ENCODE data around the gene SHLD1.
"Not testable (repeated sequence)": the region's sequence is repeated elsewhere in the genome, so short reads cannot be mapped to it uniquely, and the experiment has no call there.

SHLD1 gene, protein sequence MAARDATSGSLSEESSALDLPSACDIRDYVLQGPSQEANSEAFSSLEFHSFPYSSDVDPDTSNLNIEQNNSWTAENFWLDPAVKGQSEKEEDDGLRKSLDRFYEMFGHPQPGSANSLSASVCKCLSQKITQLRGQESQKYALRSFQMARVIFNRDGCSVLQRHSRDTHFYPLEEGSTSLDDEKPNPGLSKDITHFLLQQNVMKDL

DNA sequence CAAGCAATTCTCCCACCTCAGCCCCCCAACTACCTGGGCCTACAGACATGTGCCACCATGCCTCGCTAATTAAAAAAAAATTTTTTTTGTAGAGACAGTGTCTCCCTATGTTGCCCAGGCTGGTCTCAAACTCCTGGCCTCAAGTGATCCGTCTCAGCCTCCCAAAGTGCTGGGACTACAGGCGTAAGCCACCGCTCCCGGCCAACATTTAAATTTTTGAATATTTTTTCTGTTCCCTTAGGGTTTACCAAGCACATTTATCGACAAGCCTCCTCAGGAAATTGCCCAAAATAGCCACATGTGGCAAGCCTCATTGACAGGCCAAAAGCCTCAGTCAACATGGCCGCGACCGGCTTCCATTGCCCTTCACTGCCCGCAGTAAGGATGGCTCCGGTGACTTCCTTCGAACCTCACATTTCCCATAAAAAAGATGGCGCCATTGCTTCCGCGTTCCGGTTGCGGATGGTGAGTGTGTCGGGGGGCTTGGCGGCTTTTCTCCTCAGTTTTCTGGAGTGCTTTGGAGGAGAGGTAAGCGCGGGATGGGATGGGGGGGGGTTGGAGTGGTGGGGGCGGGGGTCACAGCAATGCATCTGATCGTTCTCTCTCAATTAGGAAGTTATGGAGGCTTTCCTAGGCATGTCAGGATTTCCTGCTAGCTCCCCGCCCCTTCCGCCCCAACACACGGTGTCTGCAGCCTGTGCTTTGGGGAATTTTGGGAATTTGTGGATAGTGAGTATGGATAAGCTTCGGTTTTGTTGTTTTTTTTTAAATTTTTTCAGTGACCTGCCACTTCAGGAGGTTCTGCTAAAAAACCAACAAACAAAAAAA lies at the start of gene SHLD1:
Gene SHLD1 (plus strand): TSS at position 450 of the 828 bp plus-strand sequence. CDS start 22,465 bp downstream, outside the sequence.
- peak; percentile 66 to 72 for DNase-seq (ENCODE audit: low read depth in 2 of 2)

DNA sequence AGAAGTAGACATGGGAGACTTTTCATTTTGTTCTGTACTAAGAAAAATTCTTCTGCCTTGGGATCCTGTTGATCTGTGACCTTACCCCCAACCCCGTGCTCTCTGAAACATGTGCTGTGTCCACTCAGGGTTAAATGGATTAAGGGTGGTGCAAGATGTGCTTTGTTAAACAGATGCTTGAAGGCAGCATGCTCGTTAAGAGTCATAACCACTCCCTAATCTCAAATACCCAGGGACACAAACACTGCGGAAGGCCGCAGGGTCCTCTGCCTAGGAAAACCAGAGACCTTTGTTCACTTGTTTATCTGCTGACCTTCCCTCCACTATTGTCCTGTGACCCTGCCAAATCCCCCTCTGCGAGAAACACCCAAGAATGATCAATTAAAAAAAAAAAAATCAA lies 47.9 kb upstream of the SHLD1 start:
- not testable (repeated sequence) for DNase-seq (ENCODE audit: low read depth in 2 of 2)

DNA sequence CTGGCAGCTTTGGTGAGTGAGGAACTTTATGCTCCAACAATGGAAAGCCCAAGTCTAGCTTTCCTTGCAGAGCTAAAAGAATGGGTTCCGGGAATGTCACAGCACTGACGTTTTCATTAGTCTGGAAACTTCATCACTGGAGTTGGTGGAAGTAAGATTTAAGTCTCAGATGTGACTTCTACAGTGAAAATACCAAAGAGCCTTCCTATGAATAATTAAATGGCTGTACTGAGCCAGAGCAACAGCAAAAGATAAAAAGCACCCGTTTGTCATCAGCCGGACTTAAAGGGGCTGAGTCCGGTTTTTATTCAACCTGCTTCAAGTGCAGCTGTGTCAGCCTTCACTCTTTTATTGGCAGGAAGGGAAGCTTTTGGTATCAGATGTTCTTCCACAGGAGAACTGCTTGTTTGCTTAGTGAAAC lies 46.5 kb upstream of the SHLD1 start:
- DNase-seq (ENCODE audit: low read depth in 2 of 2), result no peak

DNA sequence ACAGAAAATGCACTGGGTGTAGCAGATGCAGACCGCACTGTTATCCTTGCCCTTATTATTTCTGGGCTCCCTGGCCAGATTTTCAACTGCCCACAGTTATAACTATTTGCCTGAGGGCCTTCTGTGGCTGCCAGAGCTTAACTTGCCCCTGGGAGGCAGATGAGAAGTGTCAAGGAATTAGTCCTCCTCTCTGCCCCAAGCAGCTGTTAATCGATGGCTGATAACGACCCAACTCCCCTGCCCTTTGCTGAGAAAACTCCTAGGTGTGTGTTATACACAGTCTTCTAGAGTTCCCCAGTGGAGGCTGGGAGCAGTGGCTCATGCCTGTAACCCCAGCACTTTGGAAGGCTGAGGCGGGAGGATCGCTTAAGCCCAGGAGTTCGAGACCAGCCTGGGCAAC lies 44.4 kb upstream of the SHLD1 start:
- no peak for DNase-seq (ENCODE audit: low read depth in 2 of 2)

DNA sequence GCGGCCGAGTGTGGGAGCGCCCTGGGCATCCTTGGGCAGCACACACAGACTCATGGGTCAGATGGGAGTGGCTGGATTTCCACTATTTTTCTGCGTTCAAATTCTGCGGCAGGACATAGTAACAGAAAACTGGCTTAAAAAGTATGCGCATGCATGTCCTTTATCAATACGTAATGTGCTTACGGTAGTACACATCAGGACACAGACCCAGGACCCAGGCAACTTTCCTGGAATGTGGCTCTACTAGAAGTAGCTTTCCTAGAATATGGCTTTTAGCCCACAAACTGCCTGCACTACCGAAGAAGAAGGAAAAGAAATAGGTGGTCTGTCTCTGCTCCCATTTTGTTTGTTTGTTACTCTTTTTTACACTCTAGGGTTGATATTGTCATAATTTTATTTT lies 43.4 kb upstream of the SHLD1 start:
- no peak for DNase-seq (ENCODE audit: low read depth in 2 of 2)

DNA sequence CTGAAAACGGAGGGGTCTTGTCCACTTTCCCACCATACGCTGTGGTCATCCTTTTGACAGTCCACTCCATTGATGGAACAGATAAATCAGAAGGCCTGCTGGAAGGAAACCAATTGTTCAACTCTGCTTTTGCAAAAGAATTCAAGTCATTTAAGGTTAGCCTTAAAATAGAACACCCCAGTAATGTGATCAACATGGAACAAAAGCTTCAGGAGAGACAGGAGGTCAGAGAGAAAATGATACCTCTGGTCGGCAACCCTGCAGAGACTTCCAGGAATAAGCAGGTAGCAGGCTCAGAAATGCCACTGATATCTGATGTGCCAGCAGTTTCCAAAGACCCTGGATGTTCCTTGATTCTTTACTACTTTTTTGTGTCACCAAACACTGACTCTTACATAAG lies 39.6 kb upstream of the SHLD1 start:
- no peak for DNase-seq (ENCODE audit: low read depth in 2 of 2)

DNA sequence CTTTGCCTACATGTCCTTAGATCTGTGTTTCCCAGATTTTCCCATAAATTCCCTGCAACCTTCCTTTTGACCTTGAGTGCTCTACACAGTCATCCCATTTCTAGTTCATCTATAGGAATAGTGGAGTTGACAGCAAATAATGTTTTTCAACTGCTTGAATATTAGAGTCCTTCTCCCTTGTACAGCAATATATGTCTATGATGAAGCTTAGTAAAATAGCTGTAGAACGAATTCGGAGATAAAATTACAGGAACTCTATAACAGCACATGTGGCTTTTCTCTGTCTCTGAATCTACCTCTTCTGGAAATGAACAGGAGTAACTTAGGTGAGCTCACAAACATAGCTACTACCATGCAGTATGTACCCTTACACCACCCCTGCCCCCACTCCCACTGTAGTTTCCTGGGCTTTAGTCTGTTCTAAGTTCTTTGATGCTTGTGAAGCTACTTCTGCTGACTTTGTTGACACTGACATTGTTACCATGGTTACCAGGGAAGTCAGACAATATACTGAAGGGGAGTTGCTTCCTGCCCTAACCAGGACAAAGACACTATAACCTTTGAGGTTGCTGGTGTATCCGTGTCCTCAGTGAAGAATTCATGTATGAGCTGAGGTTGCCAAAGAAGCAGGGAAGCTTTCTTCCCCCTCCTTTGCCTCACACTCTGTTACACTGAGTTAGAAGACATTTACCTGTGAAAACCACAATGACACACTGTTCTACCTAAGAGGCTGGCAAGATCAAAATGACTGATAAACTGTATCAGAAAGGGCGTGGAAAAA lies 35.8 kb upstream of the SHLD1 start:
- DNase-seq (ENCODE audit: low read depth in 2 of 2), result peak in 1 of 2 donors; percentile 57

DNA sequence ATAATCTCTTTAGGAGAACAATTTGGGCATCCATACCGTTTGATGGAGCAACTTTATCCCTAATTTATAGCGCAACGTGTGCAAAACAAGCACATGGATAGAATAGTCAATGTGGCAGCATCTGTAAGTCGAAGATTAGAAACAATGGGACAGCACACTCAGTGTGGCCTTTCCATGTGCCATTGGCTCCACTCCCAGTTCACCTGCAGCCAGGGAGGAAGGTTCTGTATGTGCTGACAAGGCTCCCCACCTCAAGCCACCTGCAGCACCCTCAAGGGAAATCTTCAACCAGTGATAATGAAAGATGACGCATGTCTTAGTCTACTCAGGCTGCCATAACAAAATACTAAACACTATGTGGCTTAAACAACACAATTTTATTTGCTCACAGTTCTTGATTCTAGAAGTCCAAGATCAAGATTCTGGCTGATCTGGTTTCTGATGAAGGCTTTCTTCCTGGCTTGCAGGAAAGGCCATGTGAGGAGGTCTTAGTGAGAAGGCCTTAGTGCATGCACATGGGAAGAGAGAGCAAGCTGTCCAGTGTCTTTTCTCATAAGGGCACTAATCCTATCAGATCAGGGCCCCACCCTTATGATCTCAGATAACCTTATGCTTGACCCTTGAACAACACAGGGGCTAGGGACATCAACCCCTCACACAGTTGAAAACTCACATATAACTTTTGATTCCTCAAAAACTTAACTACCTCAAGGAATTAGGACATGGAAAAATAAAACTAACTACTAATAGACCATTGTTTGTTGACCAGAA lies 34.9 kb upstream of the SHLD1 start:
- no peak for DNase-seq (ENCODE audit: low read depth in 2 of 2)

DNA sequence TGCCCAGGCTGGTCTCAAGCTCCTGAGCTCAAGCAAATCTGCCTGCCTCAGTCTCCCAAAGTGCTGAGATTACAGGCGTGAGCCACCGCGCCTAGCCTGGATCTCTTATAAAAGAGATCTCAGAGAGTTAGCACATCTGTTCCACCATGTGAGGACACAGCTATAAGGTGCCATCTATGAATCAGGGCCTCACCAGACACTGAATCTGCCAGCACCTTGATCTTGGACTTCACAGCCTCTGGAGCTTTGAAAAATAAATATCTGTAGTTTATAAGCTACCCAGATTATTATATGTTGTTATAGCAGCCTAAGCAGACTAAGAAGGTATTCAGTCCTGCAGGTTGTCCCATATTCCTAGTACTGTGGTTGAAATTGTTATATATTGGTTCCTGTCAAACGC lies 33.2 kb upstream of the SHLD1 start:
- DNase-seq (ENCODE audit: low read depth in 2 of 2), result no peak

DNA sequence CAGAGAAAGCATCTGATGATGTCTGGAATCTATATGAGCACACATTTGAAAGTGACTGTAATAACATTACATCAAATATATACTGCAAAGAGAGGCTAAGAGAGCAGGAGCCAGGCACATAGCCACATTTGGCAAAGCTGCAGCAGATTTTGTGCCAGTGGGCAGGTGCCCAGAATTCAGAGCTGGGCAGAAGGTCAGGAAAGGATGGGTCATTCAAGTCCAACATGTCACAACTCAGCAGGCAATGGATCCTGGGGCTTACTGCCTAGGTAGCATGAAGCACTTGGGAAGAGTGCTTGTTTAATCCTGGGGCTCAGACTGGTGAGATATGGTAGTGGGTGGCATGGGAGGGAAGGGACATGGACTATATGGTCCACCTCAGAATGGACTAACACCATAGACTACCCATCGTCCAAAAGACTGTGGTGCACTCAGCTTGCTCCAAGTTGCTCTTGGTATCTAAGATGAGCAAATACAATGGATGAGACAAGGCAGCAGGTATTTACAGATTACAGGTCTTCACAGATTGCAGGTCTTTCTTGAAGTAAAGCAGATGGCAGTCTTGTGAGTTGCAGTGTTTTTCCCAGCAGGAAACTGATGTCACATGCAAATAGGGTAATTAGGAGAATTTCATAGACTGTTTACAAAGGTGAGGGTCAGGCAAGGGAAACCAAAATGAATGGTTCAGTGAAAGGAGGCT lies 31.2 kb upstream of the SHLD1 start:
- DNase-seq (ENCODE audit: low read depth in 2 of 2), result no peak

DNA sequence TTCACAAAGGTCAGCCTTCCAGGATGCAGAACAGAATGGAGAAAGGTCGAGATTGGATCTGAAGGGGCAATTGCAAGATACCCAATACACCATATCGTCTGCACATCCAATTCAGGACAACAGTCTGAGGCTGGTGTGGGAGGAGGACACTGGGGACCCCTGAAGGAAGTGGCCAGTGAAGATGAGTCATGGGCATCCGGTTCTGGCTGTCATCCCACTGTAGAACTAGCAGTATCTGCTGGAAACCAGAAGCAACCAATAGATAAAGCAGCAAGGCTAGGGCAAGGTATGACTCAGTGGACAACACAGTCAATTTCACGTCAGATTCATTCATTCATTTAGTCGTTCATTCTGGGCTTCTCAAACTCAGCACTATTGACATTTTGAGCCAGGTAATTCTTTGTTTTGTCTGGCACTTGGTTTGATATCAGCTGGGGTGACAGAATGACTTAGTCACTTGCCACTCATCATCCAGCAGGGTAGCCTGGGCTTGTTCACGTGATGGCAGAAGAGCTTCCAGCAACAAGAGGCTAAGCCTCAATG lies 30.3 kb upstream of the SHLD1 start:
- no peak for DNase-seq (ENCODE audit: low read depth in 2 of 2)

DNA sequence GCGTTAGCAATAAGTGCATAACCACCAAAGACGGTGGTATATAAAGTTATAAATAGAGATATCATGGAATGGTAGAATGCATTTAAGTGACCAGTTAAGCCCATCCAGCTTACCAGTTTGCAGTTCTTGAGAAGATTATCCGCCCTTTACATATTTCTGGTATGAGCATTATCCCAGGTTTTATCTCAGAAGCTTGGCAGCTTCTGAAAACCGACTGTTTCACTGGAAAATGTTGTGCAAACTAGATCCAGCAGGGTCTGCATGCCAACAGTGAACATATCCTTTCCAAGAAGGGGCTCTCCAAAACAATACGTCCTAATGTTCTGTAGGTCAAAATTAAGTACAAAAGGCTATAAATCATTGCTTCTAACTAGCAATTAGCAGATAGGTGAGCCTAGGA lies 29.5 kb upstream of the SHLD1 start:
- no peak for DNase-seq (ENCODE audit: low read depth in 2 of 2)

DNA sequence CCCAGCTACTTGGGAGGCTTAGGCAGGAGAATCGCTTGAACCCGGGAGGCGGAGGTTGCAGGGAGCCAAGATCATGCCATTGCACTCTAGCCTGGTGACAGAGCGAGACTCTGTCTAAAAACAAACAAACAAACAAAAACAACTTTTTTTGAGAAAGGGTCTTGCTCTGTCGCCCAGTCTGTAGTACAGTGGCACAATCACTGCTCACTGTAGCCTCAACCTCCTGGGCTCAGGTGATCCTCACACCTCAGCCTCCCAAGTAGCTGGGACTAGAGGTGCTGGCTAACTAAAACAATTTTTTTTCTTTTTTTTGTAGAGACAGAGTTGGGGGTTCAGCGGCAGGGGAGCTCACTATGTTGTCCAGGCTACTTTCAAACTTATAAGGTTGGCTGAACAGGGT lies 28.8 kb upstream of the SHLD1 start:
- not testable (repeated sequence) for DNase-seq (ENCODE audit: low read depth in 2 of 2)

DNA sequence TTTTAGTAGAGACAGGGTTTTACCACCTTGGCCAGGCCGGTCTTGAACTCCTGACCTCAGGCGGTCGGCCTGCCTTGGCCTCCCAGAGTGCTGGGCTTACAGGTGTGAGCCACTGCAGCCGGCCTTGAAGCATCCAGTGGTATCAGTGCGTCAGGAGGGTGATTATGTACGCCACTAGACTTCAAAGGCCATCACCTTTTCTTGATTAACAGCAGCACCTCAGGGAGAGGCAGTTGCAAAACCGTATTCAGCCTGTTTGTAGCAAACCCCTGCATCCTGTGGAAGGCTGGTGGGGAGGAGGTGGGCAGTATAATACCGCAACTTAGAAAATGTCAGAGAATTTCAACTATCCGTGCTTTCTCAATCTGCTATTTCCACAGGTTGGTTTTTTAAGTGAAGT lies 27.3 kb upstream of the SHLD1 start:
- DNase-seq (ENCODE audit: low read depth in 2 of 2), result no peak

DNA sequence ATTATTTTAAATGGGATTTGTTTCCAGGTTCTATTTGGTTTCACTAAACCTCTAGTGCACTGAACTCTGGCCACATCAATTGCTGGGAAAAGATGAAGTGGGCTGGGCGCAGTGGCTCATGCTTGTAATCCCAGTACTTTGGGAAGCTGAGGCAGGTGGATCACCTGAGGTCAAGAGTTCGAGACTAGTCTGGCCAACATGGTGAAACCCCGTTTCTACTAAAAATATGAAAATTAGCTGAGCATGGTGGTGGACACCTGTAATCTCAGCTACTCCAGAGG lies 25.1 kb upstream of the SHLD1 start:
- not testable (repeated sequence) for DNase-seq (ENCODE audit: low read depth in 2 of 2)

DNA sequence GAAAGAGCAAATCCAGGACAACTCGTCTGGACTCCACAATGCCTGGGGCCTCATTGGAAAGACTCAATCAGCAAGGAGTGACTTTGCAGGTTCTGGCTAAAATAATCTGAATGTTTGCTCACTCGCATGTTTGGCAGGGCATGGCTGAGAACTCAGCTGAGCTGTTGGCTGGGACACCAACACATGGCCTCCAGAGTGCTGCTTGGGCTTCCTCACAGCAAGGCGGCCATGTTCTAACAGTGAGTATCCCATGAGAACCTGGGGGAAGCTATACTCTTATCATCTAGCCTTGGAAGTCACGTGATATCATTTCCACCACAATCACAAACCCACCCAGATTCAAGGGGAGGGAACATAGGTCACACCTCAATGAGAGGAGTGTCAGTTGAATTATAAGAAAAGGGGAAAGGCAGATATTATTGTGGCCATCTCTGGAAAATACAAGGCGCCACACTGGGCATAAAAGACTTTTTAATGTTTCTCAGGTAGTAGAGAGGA lies 23.1 kb upstream of the SHLD1 start:
- DNase-seq (ENCODE audit: low read depth in 2 of 2), result no peak

DNA sequence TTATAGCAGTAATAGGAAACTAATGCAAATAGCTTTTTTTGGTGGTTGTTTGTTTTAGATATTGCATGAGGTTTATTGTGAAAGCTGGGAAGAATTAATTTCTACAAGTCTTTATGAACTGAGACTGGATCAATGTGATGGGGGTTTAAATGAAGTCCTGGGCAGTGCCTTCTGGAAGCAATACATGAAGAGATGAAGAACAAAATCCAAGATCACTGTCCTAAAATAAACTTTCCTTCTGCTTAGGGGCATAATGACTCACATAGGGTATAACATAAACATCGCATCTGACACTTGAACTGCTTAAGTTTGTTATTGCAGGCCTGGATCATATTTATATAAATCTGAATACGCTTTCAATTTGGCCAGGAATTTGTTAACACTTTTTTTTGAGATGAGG lies 20.9 kb upstream of the SHLD1 start:
- no peak for DNase-seq (ENCODE audit: low read depth in 2 of 2)

DNA sequence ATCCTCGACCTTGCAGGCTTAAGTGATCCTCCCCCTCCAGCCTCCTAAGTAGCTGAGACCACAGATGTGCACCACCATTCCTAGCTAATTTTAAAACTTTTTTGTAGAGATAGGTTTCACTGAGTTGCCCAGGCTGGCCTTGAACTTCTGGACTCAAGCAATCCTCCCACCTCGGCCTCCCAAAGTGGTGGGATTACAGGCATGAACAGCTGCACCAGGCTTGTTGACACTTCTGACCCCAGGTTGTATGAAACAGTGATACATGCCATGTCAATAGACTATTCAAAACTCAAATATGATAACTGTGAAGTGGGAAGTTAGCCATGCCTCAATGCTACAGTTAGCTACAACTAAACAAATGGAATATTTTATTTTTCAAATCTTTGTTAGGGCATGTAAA lies 20.1 kb upstream of the SHLD1 start:
- DNase-seq (ENCODE audit: low read depth in 2 of 2), result no peak

DNA sequence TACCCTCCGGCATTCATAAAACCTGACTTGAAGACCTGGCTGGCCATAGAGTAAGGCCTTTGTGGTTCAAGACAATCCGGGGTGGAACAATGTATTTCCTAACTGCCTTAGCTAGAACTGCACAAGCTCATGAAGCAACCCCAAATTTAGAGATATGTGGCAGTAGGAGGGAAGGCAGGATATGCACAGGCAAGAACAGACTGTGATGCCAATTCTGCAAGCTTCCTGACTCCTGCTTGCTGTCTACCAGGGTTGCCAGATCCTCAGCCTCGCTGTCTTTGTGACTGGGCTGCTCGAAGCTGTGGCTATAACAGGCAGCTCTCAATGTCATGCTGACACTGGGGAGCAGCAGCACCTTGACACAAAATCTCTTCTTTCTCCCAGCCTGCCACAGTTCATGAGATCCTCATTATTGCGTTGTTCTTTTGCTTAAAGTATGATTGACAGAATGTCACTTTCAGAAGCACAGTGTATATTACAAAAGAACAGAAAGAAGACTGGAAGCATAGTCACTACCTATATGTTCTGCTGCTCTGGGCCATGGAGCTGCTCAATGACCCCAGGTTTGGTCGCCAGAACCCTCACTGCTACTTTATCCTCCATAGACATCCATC lies 18.3 kb upstream of the SHLD1 start:
- no peak for DNase-seq (ENCODE audit: low read depth in 2 of 2)

DNA sequence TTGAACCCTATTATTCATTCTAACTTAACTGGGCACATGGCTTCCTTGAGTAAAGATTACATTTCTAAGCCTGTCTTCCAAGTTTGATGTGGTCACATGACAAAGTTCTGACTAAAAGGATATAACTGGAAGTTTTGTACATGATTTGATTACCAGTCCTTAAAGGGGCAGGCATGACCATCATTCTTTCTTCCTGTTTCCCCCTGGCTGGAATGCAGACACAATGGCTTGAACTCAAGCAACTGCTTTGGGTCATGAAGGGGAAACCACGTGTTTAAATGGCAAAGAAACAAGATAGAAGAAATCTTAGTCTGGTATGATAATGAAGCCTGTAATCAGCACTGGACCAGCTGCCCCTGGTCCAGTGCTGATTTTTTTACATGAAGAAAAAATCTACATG lies 15.6 kb upstream of the SHLD1 start:
- DNase-seq (ENCODE audit: low read depth in 2 of 2), result no peak

Data from stimulated activated CD4-positive, alpha-beta T cell treated with anti-CD3 and anti-CD28 coated beads, Interleukin-1b, Interleukin-23, amount 100 ng/mL, for 4 hours (primary cell).